ENCODE results near the gene GDF15.
A peak's percentile ranks its signal among the peaks of the same experiment; 100 is the strongest.

The GDF15 gene

GRCh38 chr19:18420930-18421329 is 35.0 kb downstream of the GDF15 start:
- peaks cover 0 to 15% of the 10 kb centered on the region in 2 donors for H3K36me3 ChIP-seq (replicated peaks in 1 of 2; ENCODE audit: control insufficient read depth in 2 of 2, insufficient read depth in 2 of 2, low read length in 2 of 2)
- no peak overlapping the region for H3K14ac ChIP-seq (ENCODE audit: low read length)
- peaks cover 14% of the 10 kb centered on the region for H3K79me1 ChIP-seq (ENCODE audit: low read depth, low read length)
- H4K8ac ChIP-seq (ENCODE audit: low read depth, low read length), result no peak overlapping the region
- no peak overlapping the region for H2BK120ac ChIP-seq (ENCODE audit: low read depth, low read length)
- no peak overlapping the region for H3K4me2 ChIP-seq (ENCODE audit: insufficient read depth, low read length, poor library complexity, severe bottlenecking)
- H3K9me3 ChIP-seq (replicated peaks in 1 of 2; ENCODE audit: control insufficient read depth in 2 of 2, insufficient read depth in 1 of 2, low read depth in 1 of 2, low read length in 2 of 2), result peaks cover 0 to 2% of the 10 kb centered on the region in 2 donors
- H3K27ac ChIP-seq (replicated peaks; ENCODE audit: low read length), result no peak overlapping the region
- H2BK15ac ChIP-seq (ENCODE audit: low read length), result no peak overlapping the region
- H2BK12ac ChIP-seq (ENCODE audit: low read length), result no peak overlapping the region
- peak overlapping the region; percentile 43 for H4K91ac ChIP-seq (ENCODE audit: low read depth, low read length, poor library complexity)
- H2AFZ ChIP-seq (ENCODE audit: low read length), result no peak overlapping the region
- no peak for DNase-seq (ENCODE audit: low spot score)
- WGBS, 2 donors (ENCODE audit: extremely low coverage in 2 of 2, insufficient read length in 2 of 2, insufficient replicate concordance in 1 of 2), result no CpG with 5 or more reads among the region's 2 CpGs
- H3K4me1 ChIP-seq (ENCODE audit: control insufficient read depth in 2 of 2, insufficient read depth in 1 of 2, low read depth in 1 of 2, low read length in 2 of 2), result peaks cover 36 to 64% of the 10 kb centered on the region in 2 donors
- peaks cover 0 to 20% (median 0%) of the 10 kb centered on the region in 3 experiments for H3K27me3 ChIP-seq (ENCODE audit: control insufficient read depth in 3 of 3, insufficient read depth in 3 of 3, low read depth in 1 of 3, low read length in 3 of 3)
- H3K18ac ChIP-seq (ENCODE audit: low read length), result no peak overlapping the region
- H3K4ac ChIP-seq (ENCODE audit: low read length), result no peak overlapping the region
- H3K9ac ChIP-seq (ENCODE audit: low read depth, low read length, poor library complexity), result no peak overlapping the region
- H3K23ac ChIP-seq (ENCODE audit: low read depth, low read length, poor library complexity), result peak overlapping the region; percentile 37
- H2AK5ac ChIP-seq (ENCODE audit: low read depth, low read length), result peak overlapping the region; percentile 36
- H2BK5ac ChIP-seq (ENCODE audit: low read length), result no peak overlapping the region
- peak overlapping the region in 1 of 2 donors; percentile 83 for H3K4me3 ChIP-seq (ENCODE audit: low read length in 2 of 2)

- H3K9me3 ChIP-seq (replicated peaks in 1 of 2; ENCODE audit: control insufficient read depth in 2 of 2, insufficient read depth in 1 of 2, low read depth in 1 of 2, low read length in 2 of 2), result peaks cover 0 to 2% of the 10 kb centered on the region in 2 donors
- peak overlapping the region in 1 of 2 donors; percentile 0 for H3K4me3 ChIP-seq (ENCODE audit: low read length in 2 of 2)
- no CpG with 5 or more reads among the region's 12 CpGs for WGBS, 2 donors (ENCODE audit: extremely low coverage in 2 of 2, insufficient read length in 2 of 2, insufficient replicate concordance in 1 of 2)
Measured at GRCh38 chr19:18421371-18421959, 35.5 kb downstream of the GDF15 start.

GRCh38 chr19:18422530-18423191 is 36.7 kb downstream of the GDF15 start:
- no peak for DNase-seq (ENCODE audit: low spot score)
- no CpG with 5 or more reads among the region's 14 CpGs for WGBS, 2 donors (ENCODE audit: extremely low coverage in 2 of 2, insufficient read length in 2 of 2, insufficient replicate concordance in 1 of 2)
- H3K27ac ChIP-seq (replicated peaks; ENCODE audit: low read length), result no peak overlapping the region

More at GRCh38 chr19:18421371-18421959, 35.5 kb downstream of the GDF15 start:
- Histone ChIP-seq H3K27ac (replicated peaks; ENCODE audit: low read length) (no peak overlapping the region), H3K18ac (ENCODE audit: low read length) (no peak overlapping the region), H3K36me3 (replicated peaks in 1 of 2; ENCODE audit: control insufficient read depth in 2 of 2, insufficient read depth in 2 of 2, low read length in 2 of 2) (peaks cover 0 to 15% of the 10 kb centered on the region in 2 donors), H3K27me3 (ENCODE audit: control insufficient read depth in 3 of 3, insufficient read depth in 3 of 3, low read depth in 1 of 3, low read length in 3 of 3) (peaks cover 0 to 20% (median 0%) of the 10 kb centered on the region in 3 experiments), H2AK5ac (ENCODE audit: low read depth, low read length) (peak overlapping the region; percentile 36), H2BK120ac (ENCODE audit: low read depth, low read length) (no peak overlapping the region), H4K91ac (ENCODE audit: low read depth, low read length, poor library complexity) (no peak overlapping the region), H2AFZ (ENCODE audit: low read length) (no peak overlapping the region), H2BK15ac (ENCODE audit: low read length) (no peak overlapping the region), H3K14ac (ENCODE audit: low read length) (no peak overlapping the region), H3K79me1 (ENCODE audit: low read depth, low read length) (peaks cover 15% of the 10 kb centered on the region), H2BK5ac (ENCODE audit: low read length) (no peak overlapping the region), H3K4ac (ENCODE audit: low read length) (no peak overlapping the region), H3K9ac (ENCODE audit: low read depth, low read length, poor library complexity) (peak overlapping the region; percentile 7), H2BK12ac (ENCODE audit: low read length) (no peak overlapping the region), H3K4me1 (ENCODE audit: control insufficient read depth in 2 of 2, insufficient read depth in 1 of 2, low read depth in 1 of 2, low read length in 2 of 2) (peaks cover 36 to 62% of the 10 kb centered on the region in 2 donors), H3K23ac (ENCODE audit: low read depth, low read length, poor library complexity) (peak overlapping the region; percentile 37), H3K4me2 (ENCODE audit: insufficient read depth, low read length, poor library complexity, severe bottlenecking) (no peak overlapping the region), H4K8ac (ENCODE audit: low read depth, low read length) (no peak overlapping the region)
- no peak for DNase-seq (ENCODE audit: low spot score)

More at GRCh38 chr19:18422530-18423191, 36.7 kb downstream of the GDF15 start:
- no peak overlapping the region for H3K18ac ChIP-seq (ENCODE audit: low read length)
- no peak overlapping the region for H4K91ac ChIP-seq (ENCODE audit: low read depth, low read length, poor library complexity)
- H3K36me3 ChIP-seq (replicated peaks in 1 of 2; ENCODE audit: control insufficient read depth in 2 of 2, insufficient read depth in 2 of 2, low read length in 2 of 2), result peaks cover 0 to 22% of the 10 kb centered on the region in 2 donors
- no peak overlapping the region for H2AFZ ChIP-seq (ENCODE audit: low read length)
- H3K4me1 ChIP-seq (ENCODE audit: control insufficient read depth in 2 of 2, insufficient read depth in 1 of 2, low read depth in 1 of 2, low read length in 2 of 2), result peaks cover 30 to 60% of the 10 kb centered on the region in 2 donors
- no peak overlapping the region for H2BK15ac ChIP-seq (ENCODE audit: low read length)
- no peak overlapping the region for H3K23ac ChIP-seq (ENCODE audit: low read depth, low read length, poor library complexity)
- H2BK5ac ChIP-seq (ENCODE audit: low read length), result peak overlapping the region; percentile 35
- no peak overlapping the region for H3K4me2 ChIP-seq (ENCODE audit: insufficient read depth, low read length, poor library complexity, severe bottlenecking)
- H3K4ac ChIP-seq (ENCODE audit: low read length), result no peak overlapping the region
- H3K9ac ChIP-seq (ENCODE audit: low read depth, low read length, poor library complexity), result peak overlapping the region; percentile 63
- peaks cover 19% of the 10 kb centered on the region for H3K79me1 ChIP-seq (ENCODE audit: low read depth, low read length)
- no peak overlapping the region for H3K4me3 ChIP-seq (ENCODE audit: low read length in 2 of 2)
- H2BK12ac ChIP-seq (ENCODE audit: low read length), result no peak overlapping the region
- H3K14ac ChIP-seq (ENCODE audit: low read length), result no peak overlapping the region
- H2BK120ac ChIP-seq (ENCODE audit: low read depth, low read length), result no peak overlapping the region
- H4K8ac ChIP-seq (ENCODE audit: low read depth, low read length), result no peak overlapping the region
- peak overlapping the region; percentile 83 for H2AK5ac ChIP-seq (ENCODE audit: low read depth, low read length)
- peaks cover 0 to 2% of the 10 kb centered on the region in 2 donors for H3K9me3 ChIP-seq (replicated peaks in 1 of 2; ENCODE audit: control insufficient read depth in 2 of 2, insufficient read depth in 1 of 2, low read depth in 1 of 2, low read length in 2 of 2)
- peaks cover 0 to 20% (median 0%) of the 10 kb centered on the region in 3 experiments for H3K27me3 ChIP-seq (ENCODE audit: control insufficient read depth in 3 of 3, insufficient read depth in 3 of 3, low read depth in 1 of 3, low read length in 3 of 3)

All from neuronal stem cell (in vitro differentiated cells).